Measurements from ENCODE around the gene STX11.
"Not testable (repeated sequence)": the region's sequence is repeated elsewhere in the genome, so short reads cannot be mapped to it uniquely, and the experiment has no call there.

Gene STX11

GRCh38 chr6:144178323-144178722, 28.0 kb downstream of the STX11 start:
- DNase-seq: no peak

GRCh38 chr6:144179237-144179636, 28.9 kb downstream of the STX11 start:
- no peak for DNase-seq

GRCh38 chr6:144179828-144180227, 29.5 kb downstream of the STX11 start:
- DNase-seq: no peak

- DNase-seq: not testable (repeated sequence)
Observed at GRCh38 chr6:144180354-144180753, 30.0 kb downstream of the STX11 start.

- DNase-seq: no peak
Observed at GRCh38 chr6:144181639-144182038, 31.3 kb downstream of the STX11 start.

GRCh38 chr6:144184186-144184585, 33.9 kb downstream of the STX11 start:
- not testable (repeated sequence) for DNase-seq

- DNase-seq: no peak
Observed at GRCh38 chr6:144185133-144185836, 35.0 kb downstream of the STX11 start.

- DNase-seq: no peak
Observed at GRCh38 chr6:144186817-144187625, 36.7 kb downstream of the STX11 start.

GRCh38 chr6:144189351-144189750, 39.0 kb downstream of the STX11 start:
- no peak for DNase-seq

- DNase-seq: no peak
Observed at GRCh38 chr6:144190080-144190479, 39.8 kb downstream of the STX11 start.

- DNase-seq: no peak
Observed at GRCh38 chr6:144190593-144190992, 40.3 kb downstream of the STX11 start.

GRCh38 chr6:144193181-144193580, 42.9 kb downstream of the STX11 start:
- DNase-seq: no peak

- DNase-seq: no peak
Observed at GRCh38 chr6:144194293-144194810, 44.0 kb downstream of the STX11 start.

- no peak for DNase-seq
Observed at GRCh38 chr6:144195671-144196270, 45.5 kb downstream of the STX11 start.

- no peak for DNase-seq
Observed at GRCh38 chr6:144197919-144198318, 47.6 kb downstream of the STX11 start.

GRCh38 chr6:144202879-144203468, 52.7 kb downstream of the STX11 start:
- no peak for DNase-seq

- DNase-seq: no peak
Observed at GRCh38 chr6:144211160-144211559, 60.8 kb downstream of the STX11 start.

GRCh38 chr6:144213315-144213714, 63.0 kb downstream of the STX11 start:
- no peak for DNase-seq

- no peak for DNase-seq
Observed at GRCh38 chr6:144214029-144214428, 63.7 kb downstream of the STX11 start.

- DNase-seq: no peak
Observed at GRCh38 chr6:144214622-144215401, 64.5 kb downstream of the STX11 start.

- no peak for DNase-seq
Observed at GRCh38 chr6:144215402-144215931, 65.2 kb downstream of the STX11 start.
